K562 (cell line): ENCODE measurements around the gene BDKRB2. TPM values are rescaled to one million over a fixed set of nuclear protein-coding genes. Genes with fewer than 3 reads are reported as not detected.

ENCODE experiments used
- ATAC-seq: fragments of 200-7000 bp; cut with Tn5 transposase; 3 replicates; pipeline ENCODE4 v1.9.1; 2020; ENCODE audit warnings: moderate library complexity
- BruUV-seq: library from RNA; stranded (reverse); fragments of 400-500 nt; replicated peaks from 2 replicates; lab custom pipeline; 2021; lab: Mats Ljungman, UMichigan
- CTCF ChIA-PET: fragments of 300-600 bp; formaldehyde crosslinking; extraction: SDS; loops from one replicate; lab custom pipeline; 2021; ENCODE audit warnings: low intra/inter-chr PET ratio; lab: Yijun Ruan, JAX
- POLR2A ChIA-PET: fragments of 300-600, 350-650 bp; sonication (Branson Sonifier 250); formaldehyde crosslinking; extraction: SDS; loops from one replicate; lab custom pipeline; 2021; ENCODE audit warnings: antibody characterized with exemption, inconsistent platforms; lab: Yijun Ruan, JAX
- DNase-seq, 4 experiments: peaks; one replicate each; pipeline versions ENCODE4 v3.0.0 to v3.0.0-alpha.2; 2011 to 2018; ENCODE audit warnings: low spot score in 3 of 4, mixed read lengths in 3 of 4; ENCODE audit errors: extremely low read depth in 1 of 4
- FAIRE-seq: peaks from 2 replicates; lab custom pipeline; 2011; peaks lifted over from hg19 to GRCh38; lab: Jason Lieb, UNC
- H2AFZ ChIP-seq: 2 replicates; pipeline ENCODE4 v1.6.0; 2011; ENCODE audit warnings: low read depth, low read length, control low read depth, inconsistent platforms
- H3K27ac ChIP-seq: fragments of 200-600 bp; 3 replicates; pipeline ENCODE4 v1.8.0; 2011; ENCODE audit warnings: low read depth, mild to moderate bottlenecking, control low read depth, inconsistent platforms, low read length, moderate library complexity, mixed read lengths; ENCODE audit errors: extremely low read depth
- H3K27me3 ChIP-seq, 2 experiments: fragments of 300-600 bp in 1 of 2; 2 replicates in 1 of 2; 3 replicates in 1 of 2; pipeline versions ENCODE4 v1.6.0 to v1.8.0; 2011; ENCODE audit warnings: inconsistent platforms in 2 of 2, low read length in 2 of 2, mild to moderate bottlenecking in 1 of 2, mixed read lengths in 1 of 2, moderate library complexity in 1 of 2; ENCODE audit not compliant: control insufficient read depth in 2 of 2, insufficient read depth in 2 of 2
- H3K36me3 ChIP-seq: fragments of 300-600 bp; 3 replicates; pipeline ENCODE4 v1.8.0; 2011; ENCODE audit warnings: mild to moderate bottlenecking, low read length, inconsistent platforms; ENCODE audit not compliant: control insufficient read depth, insufficient read depth
- H3K4me1 ChIP-seq, 2 experiments: fragments of 200-600 bp in 1 of 2; replicated peaks in 1 of 2; 2 replicates in 1 of 2; 3 replicates in 1 of 2; pipeline versions ENCODE4 v1.5.1 to v1.8.0; 2011; ENCODE audit warnings: inconsistent platforms in 2 of 2, low read length in 2 of 2, mild to moderate bottlenecking in 1 of 2, mixed read lengths in 1 of 2, moderate library complexity in 1 of 2; ENCODE audit not compliant: control insufficient read depth in 2 of 2, insufficient read depth in 2 of 2
- H3K4me2 ChIP-seq: 2 replicates; pipeline ENCODE4 v1.6.1; 2011; ENCODE audit warnings: low read length, control low read depth, inconsistent platforms, mixed read lengths; ENCODE audit not compliant: insufficient read depth
- H3K4me3 ChIP-seq: fragments of 200-600 bp; sonication (generic), shearing (Covaris generic); 2 replicates; pipeline ENCODE4 v1.5.1; 2016; ENCODE audit warnings: control low read depth, inconsistent platforms
- H3K79me2 ChIP-seq: fragments of 200-600 bp; 3 replicates; pipeline ENCODE4 v1.8.0; 2011; ENCODE audit warnings: low read length, inconsistent platforms; ENCODE audit not compliant: control insufficient read depth, insufficient read depth
- H3K9ac ChIP-seq, 2 experiments: 2 replicates each; pipeline versions ENCODE4 v1.6.0 to v1.6.1; 2011; ENCODE audit warnings: low read depth in 2 of 2, low read length in 2 of 2, control low read depth in 1 of 2, inconsistent platforms in 1 of 2, mild to moderate bottlenecking in 1 of 2, mixed read lengths in 1 of 2; ENCODE audit not compliant: insufficient read depth in 1 of 2
- H3K9me1 ChIP-seq: one replicate; pipeline ENCODE4 v1.6.0; 2011; ENCODE audit warnings: inconsistent platforms, mild to moderate bottlenecking, low read length, moderate library complexity; ENCODE audit not compliant: control insufficient read depth, insufficient read depth
- H3K9me3 ChIP-seq: replicated peaks from 2 replicates; pipeline ENCODE4 v1.5.1; 2011; ENCODE audit warnings: low read depth, low read length, inconsistent platforms; ENCODE audit not compliant: control insufficient read depth, insufficient read depth
- H4K20me1 ChIP-seq: replicated peaks from 2 replicates; pipeline ENCODE4 v1.6.1; 2011; ENCODE audit warnings: low read length, inconsistent platforms, mixed read lengths; ENCODE audit not compliant: control insufficient read depth, insufficient read depth
- E2F5 ChIP-seq: sonication (generic); formaldehyde crosslinking; IDR thresholded peaks from 2 replicates; pipeline ENCODE4 v1.8.0; 2022; ENCODE audit warnings: mild to moderate bottlenecking, missing genetic modification reagents
- RAD21 ChIP-seq, 2 experiments: fragments of 250-450 bp in 1 of 2; fragments of 450-650 bp in 1 of 2; sonication (Bioruptor Pico) in 1 of 2; formaldehyde crosslinking in 1 of 2; IDR thresholded peaks in 1 of 2; conservative IDR thresholded peaks in 1 of 2; 2 replicates each; pipeline versions ENCODE4 v1.4.0 to v1.8.0; 2020 to 2022; ENCODE audit warnings: mild to moderate bottlenecking in 2 of 2, moderate library complexity in 1 of 2
- RNF219 ChIP-seq: fragments of 250-450 bp; sonication (Bioruptor Pico); IDR thresholded peaks from 2 replicates; pipeline ENCODE4 v1.5.0; 2022; ENCODE audit warnings: mild to moderate bottlenecking
- SRSF1 ChIP-seq: fragments of 200-400 bp; formaldehyde crosslinking; IDR thresholded peaks from 2 replicates; pipeline ENCODE4 v1.6.1; 2017; ENCODE audit warnings: mild to moderate bottlenecking, low read depth, low read length, moderate library complexity
- ZNF24 ChIP-seq: fragments of 450-650 bp; IDR thresholded peaks from 2 replicates; pipeline ENCODE4 v1.6.1; 2016
- WGBS: fragments of 100-300 bp; shearing (Covaris generic); methylation state at CpG from one replicate; pipeline ENCODE4 v1.1.6; 2016; ENCODE audit warnings: low coverage, mixed read lengths; ENCODE audit not compliant: insufficient coverage; ENCODE audit errors: missing lambda C conversion rate; 5-methylcytosine and 5-hydroxymethylcytosine counted together
- in situ Hi-C: fragments of 300-500 bp; cut with MboI; formaldehyde crosslinking; loops from 4 replicates; pipeline ENCODE4 v1.15.0; 2018; ENCODE audit warnings: inconsistent platforms, mixed read lengths
- intact Hi-C: fragments of 100-400 bp; cut with micrococcal nuclease; formaldehyde crosslinking; loops from 2 replicates; pipeline ENCODE4 v1.14.2; 2022
- polyA plus RNA-seq, 8 experiments: library from polyadenylated mRNA; depleted of rRNA in 4 of 8; stranded (reverse) in 5 of 8; unstranded in 3 of 8; fragments of >200 nt; fragmentation: Nextera tagmentation in 2 of 8; fragmentation: Illumina TruSeq in 1 of 8; extraction: Ambion mirVana in 2 of 8; extraction: Trizol in 1 of 8; gene quantifications; 2 replicates each; pipeline versions ENCODE4 v1.2.1 to v1.2.3, GENCODE V29; 2011 to 2014; ENCODE audit warnings: inconsistent platforms in 1 of 8, missing spikeins in 1 of 8
- total RNA-seq, 7 experiments: library from RNA; depleted of rRNA in 6 of 7; stranded (reverse); fragments of >200 nt in 6 of 7; fragmentation: Illumina TruSeq in 2 of 7; extraction: Trizol in 2 of 7; gene quantifications; 2 replicates each; pipeline versions ENCODE4 v1.2.1 to v1.2.3, GENCODE V29; 2011 to 2021; ENCODE audit warnings: low replicate concordance in 1 of 7
- TF ChIP-seq, protein P1 (sequence below): fragments of 450-650 bp; formaldehyde crosslinking; conservative IDR thresholded peaks from 2 replicates; pipeline ENCODE4 v1.4.0; 2022; ENCODE audit warnings: mild to moderate bottlenecking, missing genetic modification characterization
- TF ChIP-seq, protein P2 (sequence below), 3 experiments: IDR thresholded peaks in 2 of 3; conservative IDR thresholded peaks in 1 of 3; 2 replicates each; pipeline ENCODE4 v1.5.1; 2011 to 2012; ENCODE audit warnings: low read length in 3 of 3, mild to moderate bottlenecking in 3 of 3, control low read depth in 2 of 3, improper control_type of control experiment in 1 of 3, inconsistent platforms in 1 of 3, low read depth in 1 of 3, mixed read lengths in 1 of 3, moderate library complexity in 1 of 3; ENCODE audit not compliant: insufficient read depth in 2 of 3

The BDKRB2 gene
- total and polyA plus RNA-seq, 9 of the 15 experiments (the other 6 are each of a cell fraction or from before 2014, with no cell fraction given) = 0.02 TPM; not detected in 8

- TF ChIP-seq, protein P1, sequence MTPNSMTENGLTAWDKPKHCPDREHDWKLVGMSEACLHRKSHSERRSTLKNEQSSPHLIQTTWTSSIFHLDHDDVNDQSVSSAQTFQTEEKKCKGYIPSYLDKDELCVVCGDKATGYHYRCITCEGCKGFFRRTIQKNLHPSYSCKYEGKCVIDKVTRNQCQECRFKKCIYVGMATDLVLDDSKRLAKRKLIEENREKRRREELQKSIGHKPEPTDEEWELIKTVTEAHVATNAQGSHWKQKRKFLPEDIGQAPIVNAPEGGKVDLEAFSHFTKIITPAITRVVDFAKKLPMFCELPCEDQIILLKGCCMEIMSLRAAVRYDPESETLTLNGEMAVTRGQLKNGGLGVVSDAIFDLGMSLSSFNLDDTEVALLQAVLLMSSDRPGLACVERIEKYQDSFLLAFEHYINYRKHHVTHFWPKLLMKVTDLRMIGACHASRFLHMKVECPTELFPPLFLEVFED = no peak
- TF ChIP-seq SRSF1 (no peak), E2F5 (no peak), RNF219 (CRISPR knock-in tag) (no peak)
These were observed 59.5 kb downstream of the BDKRB2 start (continued) for GRCh38 chr14:96264200-96264553.

GRCh38 chr14:96264853-96265252 lies 60.2 kb downstream of the BDKRB2 start:
- H2AFZ ChIP-seq = no peak overlapping the region
- H3K4me1 ChIP-seq = peaks cover 0 to 4% of the 10 kb centered on the region in 2 experiments; a peak in 2 of 5 replicates
- peaks cover 9 to 54% of the 10 kb centered on the region in 2 experiments for H3K27me3 ChIP-seq
- no peaks in the 10 kb centered on the region for H3K36me3 ChIP-seq
- WGBS = 0% methylated on average over 3 of the region's 3 CpGs
- H3K4me3 ChIP-seq = no peak overlapping the region
- H3K27ac ChIP-seq = no peak overlapping the region
- ChIA-PET POLR2A (no interaction called here), CTCF (no interaction called here)
- H3K9me1 ChIP-seq = no peaks in the 10 kb centered on the region
- BruUV-seq = no TSS peak
- no peaks in the 10 kb centered on the region for H3K9me3 ChIP-seq
- H3K9ac ChIP-seq = no peak overlapping the region
- TF ChIP-seq RAD21 (CRISPR knock-in tag; conservative IDR thresholded peaks at IDR 0.05 in 1 of 2, IDR thresholded peaks at IDR 0.05 in 1 of 2) (peak in 1 of 2 experiments; percentile 29; a peak in 2 of 4 replicates), ZNF24 (no peak)
- TF ChIP-seq, protein P2, sequence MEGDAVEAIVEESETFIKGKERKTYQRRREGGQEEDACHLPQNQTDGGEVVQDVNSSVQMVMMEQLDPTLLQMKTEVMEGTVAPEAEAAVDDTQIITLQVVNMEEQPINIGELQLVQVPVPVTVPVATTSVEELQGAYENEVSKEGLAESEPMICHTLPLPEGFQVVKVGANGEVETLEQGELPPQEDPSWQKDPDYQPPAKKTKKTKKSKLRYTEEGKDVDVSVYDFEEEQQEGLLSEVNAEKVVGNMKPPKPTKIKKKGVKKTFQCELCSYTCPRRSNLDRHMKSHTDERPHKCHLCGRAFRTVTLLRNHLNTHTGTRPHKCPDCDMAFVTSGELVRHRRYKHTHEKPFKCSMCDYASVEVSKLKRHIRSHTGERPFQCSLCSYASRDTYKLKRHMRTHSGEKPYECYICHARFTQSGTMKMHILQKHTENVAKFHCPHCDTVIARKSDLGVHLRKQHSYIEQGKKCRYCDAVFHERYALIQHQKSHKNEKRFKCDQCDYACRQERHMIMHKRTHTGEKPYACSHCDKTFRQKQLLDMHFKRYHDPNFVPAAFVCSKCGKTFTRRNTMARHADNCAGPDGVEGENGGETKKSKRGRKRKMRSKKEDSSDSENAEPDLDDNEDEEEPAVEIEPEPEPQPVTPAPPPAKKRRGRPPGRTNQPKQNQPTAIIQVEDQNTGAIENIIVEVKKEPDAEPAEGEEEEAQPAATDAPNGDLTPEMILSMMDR (IDR thresholded peaks at IDR 0.05 in 2 of 3, conservative IDR thresholded peaks at IDR 0.05 in 1 of 3; ENCODE audit: insufficient read depth in 2 of 3, low read depth in 1 of 3, low read length in 3 of 3) = peak; percentile 10 to 27 (median 17); a peak in 2 of 6 replicates
- intact Hi-C loops (no loop called here), in situ Hi-C loops (loop anchor here (10.0 to 25.0 kb wide), 2 partner anchors 150 to 703 kb away; no protein-coding TSS in a partner anchor)
- ATAC-seq = peak; percentile 60; the same call in 1 of the 3 replicates
- H3K79me2 ChIP-seq = no peaks in the 10 kb centered on the region
- H4K20me1 ChIP-seq = no peaks in the 10 kb centered on the region
- H3K4me2 ChIP-seq = no peak overlapping the region
- peak in 1 of 4 experiments; percentile 7 for DNase-seq
- no peak for FAIRE-seq
